WTC11 (cell line): ENCODE results near the gene SECTM1. TPM values are rescaled to one million over a fixed set of nuclear protein-coding genes. Genes with fewer than 3 reads are reported as not detected.

Experiments
- ATAC-seq: fragments of 200-7000 bp; cut with Tn5 transposase; 2 replicates; pipeline ENCODE4 v1.10.0; 2021; ENCODE audit warnings: mild to moderate bottlenecking, moderate library complexity
- CTCF ChIA-PET: fragments of 300-600 bp; sonication (Branson Sonifier 250); formaldehyde crosslinking; loops from one replicate; lab custom pipeline; 2021; ENCODE audit warnings: antibody characterized with exemption; lab: Charles Lee
- POLR2A ChIA-PET: fragments of 350-600 bp; sonication (Branson Sonifier 250); formaldehyde crosslinking; loops from one replicate; lab custom pipeline; 2021; ENCODE audit warnings: antibody characterized with exemption; lab: Charles Lee
- DNase-seq: peaks from one replicate; pipeline ENCODE4 v3.0.0; 2021; ENCODE audit warnings: low spot score
- H3K27ac Mint-ChIP-seq: 2 replicates; pipeline ENCODE4 v1.8.0; 2021; ENCODE audit warnings: mixed read lengths
- H3K27me3 Mint-ChIP-seq: 2 replicates; pipeline ENCODE4 v1.8.0; 2021; ENCODE audit warnings: low read depth, mild to moderate bottlenecking, moderate library complexity, mixed read lengths
- H3K36me3 Mint-ChIP-seq: 2 replicates; pipeline ENCODE4 v1.8.0; 2021; ENCODE audit warnings: mixed read lengths
- H3K4me1 Mint-ChIP-seq: 2 replicates; pipeline ENCODE4 v1.8.0; 2022; ENCODE audit warnings: mixed read lengths
- H3K4me3 Mint-ChIP-seq: 2 replicates; pipeline ENCODE4 v1.8.0; 2021; ENCODE audit warnings: mild to moderate bottlenecking, moderate library complexity, mixed read lengths
- H3K9me3 Mint-ChIP-seq: 2 replicates; pipeline ENCODE4 v1.8.0; 2021; ENCODE audit warnings: mixed read lengths
- AFF4 ChIP-seq: sonication (generic); formaldehyde crosslinking; IDR thresholded peaks from 2 replicates; pipeline ENCODE4 v1.8.1; 2023; ENCODE audit warnings: mild to moderate bottlenecking, missing genetic modification reagents, borderline replicate concordance
- ATF3 ChIP-seq: sonication (generic); formaldehyde crosslinking; conservative IDR thresholded peaks from 2 replicates; pipeline ENCODE4 v1.8.1; 2022; ENCODE audit warnings: mild to moderate bottlenecking, missing genetic modification reagents
- CREM ChIP-seq: sonication (generic); formaldehyde crosslinking; IDR thresholded peaks from 2 replicates; pipeline ENCODE4 v1.8.1; 2022; ENCODE audit warnings: mild to moderate bottlenecking, missing genetic modification reagents, moderate library complexity
- E2F1 ChIP-seq: sonication (generic); formaldehyde crosslinking; IDR thresholded peaks from 2 replicates; pipeline ENCODE4 v1.8.0; 2022; ENCODE audit warnings: mild to moderate bottlenecking, missing genetic modification reagents
- E2F4 ChIP-seq: sonication (generic); formaldehyde crosslinking; IDR thresholded peaks from 2 replicates; pipeline ENCODE4 v1.8.1; 2022; ENCODE audit warnings: low read depth, mild to moderate bottlenecking, moderate library complexity, missing genetic modification reagents, borderline replicate concordance
- ELF4 ChIP-seq: sonication (generic); formaldehyde crosslinking; IDR thresholded peaks from 2 replicates; pipeline ENCODE4 v1.8.1; 2022; ENCODE audit warnings: low read depth, mild to moderate bottlenecking, moderate library complexity, missing genetic modification reagents
- EMX1 ChIP-seq: fragments of 250-450 bp; sonication (Bioruptor Pico); IDR thresholded peaks from 2 replicates; pipeline ENCODE4 v1.8.0; 2021; ENCODE audit warnings: mild to moderate bottlenecking
- ETV6 ChIP-seq: sonication (generic); formaldehyde crosslinking; IDR thresholded peaks from 2 replicates; pipeline ENCODE4 v1.8.1; 2022; ENCODE audit warnings: mild to moderate bottlenecking, missing genetic modification reagents
- GABPB1 ChIP-seq: sonication (generic); formaldehyde crosslinking; IDR thresholded peaks from 2 replicates; pipeline ENCODE4 v1.8.1; 2023; ENCODE audit warnings: mild to moderate bottlenecking, missing genetic modification reagents
- MYBL2 ChIP-seq: sonication (generic); formaldehyde crosslinking; IDR thresholded peaks from 2 replicates; pipeline ENCODE4 v1.8.1; 2023; ENCODE audit warnings: mild to moderate bottlenecking, moderate library complexity, missing genetic modification reagents
- NR1H2 ChIP-seq: sonication (generic); formaldehyde crosslinking; IDR thresholded peaks from 2 replicates; pipeline ENCODE4 v1.9.0; 2021; ENCODE audit warnings: mild to moderate bottlenecking, moderate library complexity, missing genetic modification reagents
- PREB ChIP-seq: sonication (generic); formaldehyde crosslinking; IDR thresholded peaks from 2 replicates; pipeline ENCODE4 v1.8.1; 2022; ENCODE audit warnings: mild to moderate bottlenecking, missing genetic modification reagents, moderate library complexity, borderline replicate concordance
- RELA ChIP-seq: sonication (generic); formaldehyde crosslinking; IDR thresholded peaks from 2 replicates; pipeline ENCODE4 v1.8.1; 2022; ENCODE audit warnings: missing genetic modification reagents, mild to moderate bottlenecking, borderline replicate concordance
- ZNF138 ChIP-seq: sonication (generic); formaldehyde crosslinking; conservative IDR thresholded peaks from 2 replicates; pipeline ENCODE4 v1.8.1; 2022; ENCODE audit warnings: mild to moderate bottlenecking, moderate library complexity, missing genetic modification reagents
- ZNF281 ChIP-seq: sonication (generic); formaldehyde crosslinking; IDR thresholded peaks from 2 replicates; pipeline ENCODE4 v1.8.0; 2023; ENCODE audit warnings: mild to moderate bottlenecking, missing genetic modification reagents
- ZNF317 ChIP-seq: sonication (generic); formaldehyde crosslinking; IDR thresholded peaks from 2 replicates; pipeline ENCODE4 v1.8.1; 2023; ENCODE audit warnings: low read depth, mild to moderate bottlenecking, moderate library complexity, missing genetic modification reagents, borderline replicate concordance
- ZNF532 ChIP-seq: fragments of 250-450 bp; sonication (Bioruptor Pico); IDR thresholded peaks from 2 replicates; pipeline ENCODE4 v1.9.0; 2021; ENCODE audit warnings: mild to moderate bottlenecking, borderline replicate concordance
- ZSCAN18 ChIP-seq: fragments of 250-450 bp; sonication (Bioruptor Pico); IDR thresholded peaks from 2 replicates; pipeline ENCODE4 v2.1.2; 2022; ENCODE audit warnings: mild to moderate bottlenecking, moderate library complexity
- total RNA-seq: library from RNA; stranded (reverse); gene quantifications from 3 replicates; pipeline ENCODE4 v1.2.3, GENCODE V29; 2021

The SECTM1 gene
- total RNA-seq, 1 experiment from 2014 or later, result 0.22 TPM

- ATAC-seq (peak; percentile 98), DNase-seq (peak; percentile 95)
- no peaks in the 10 kb centered on the region for H3K36me3 Mint-ChIP-seq
- peak overlapping the region; percentile 71 for H3K4me3 Mint-ChIP-seq
- peaks cover 7% of the 10 kb centered on the region; the same call in 1 of the 2 replicates for H3K27me3 Mint-ChIP-seq
- no peak overlapping the region for H3K27ac Mint-ChIP-seq
- peaks cover 4% of the 10 kb centered on the region for H3K9me3 Mint-ChIP-seq
- ChIA-PET POLR2A (interaction anchor here (1.3 kb wide), 1 partner anchor 18 kb away, joined by 5 read pairs; the partner anchor contains the start of gene CSNK1D), CTCF (interaction anchor here (0.6 to 1.3 kb wide), 6 partner anchors 8 to 56 kb away, joined by 4 to 7 read pairs (median 4); no protein-coding TSS in a partner anchor)
- H3K4me1 Mint-ChIP-seq, result peaks cover 17% of the 10 kb centered on the region
- TF ChIP-seq ATF3 (CRISPR knock-in tag), result no peak
- no peak for TF ChIP-seq ZSCAN18 (CRISPR knock-in tag)
- TF ChIP-seq E2F1, result no peak
- TF ChIP-seq ELF4 (CRISPR knock-in tag), result no peak
- TF ChIP-seq ZNF138 (CRISPR knock-in tag), result no peak
- TF ChIP-seq ZNF532 (CRISPR knock-in tag), result no peak
- 0 out of 2 replicates have a peak, but pooled peaks have one; percentile 45 for TF ChIP-seq RELA
- TF ChIP-seq E2F4 (CRISPR knock-in tag), result no peak
- TF ChIP-seq ETV6 (CRISPR knock-in tag), result no peak
- TF ChIP-seq MYBL2, result no peak
- TF ChIP-seq CREM (CRISPR knock-in tag), result no peak
- no peak for TF ChIP-seq AFF4 (CRISPR knock-in tag)
- TF ChIP-seq EMX1, result no peak
- no peak for TF ChIP-seq NR1H2 (CRISPR knock-in tag)
- TF ChIP-seq GABPB1 (CRISPR knock-in tag), result peak; percentile 29; the same call in 1 of the 2 replicates
- no peak; the same call in 1 of the 2 replicates for TF ChIP-seq PREB (CRISPR knock-in tag)
- TF ChIP-seq ZNF317 (CRISPR knock-in tag), result no peak
- TF ChIP-seq ZNF281 (CRISPR knock-in tag), result no peak
Observed at GRCh38 chr17:82292251-82293154, 41.1 kb downstream of the SECTM1 start.
